ENCODE measurements around the gene RAC3.

RAC3 gene

GRCh38 chr17:82046903-82047302, 15.4 kb downstream of the RAC3 start:
- no peak for DNase-seq (ENCODE audit: low read depth, low spot score)
- no peak overlapping the region for H3K4me3 ChIP-seq (ENCODE audit: insufficient read length, low read depth)
- TF ChIP-seq YY1 (IDR thresholded peaks at IDR 0.05; ENCODE audit: insufficient read depth, insufficient read length) (no peak), ZNF274 (IDR thresholded peaks at IDR 0.05; ENCODE audit: low read depth, low read length) (no peak), SUZ12 (IDR thresholded peaks at IDR 0.05; ENCODE audit: extremely low read depth, insufficient read depth, insufficient read length) (no peak)
- H3K36me3 ChIP-seq (ENCODE audit: insufficient read depth, insufficient read length, low read length): peaks cover 42% of the 10 kb centered on the region
- no peaks in the 10 kb centered on the region for H3K9me3 ChIP-seq (ENCODE audit: insufficient read depth, low read length)
- H3K9ac ChIP-seq (ENCODE audit: insufficient read length, low read depth): no peak overlapping the region
- peaks cover 31% of the 10 kb centered on the region for H3K4me1 ChIP-seq (ENCODE audit: insufficient read depth, insufficient read length)
- peaks cover 6% of the 10 kb centered on the region for H3K27me3 ChIP-seq (ENCODE audit: insufficient read depth, insufficient read length)

- Histone ChIP-seq H3K9ac (ENCODE audit: insufficient read length, low read depth) (peak overlapping the region; percentile 36), H3K36me3 (ENCODE audit: insufficient read depth, insufficient read length, low read length) (peaks cover 42% of the 10 kb centered on the region), H3K9me3 (ENCODE audit: insufficient read depth, low read length) (no peaks in the 10 kb centered on the region), H3K4me3 (ENCODE audit: insufficient read length, low read depth) (no peak overlapping the region), H3K4me1 (ENCODE audit: insufficient read depth, insufficient read length) (peaks cover 30% of the 10 kb centered on the region), H3K27me3 (ENCODE audit: insufficient read depth, insufficient read length) (peaks cover 5% of the 10 kb centered on the region)
- TF ChIP-seq SUZ12 (IDR thresholded peaks at IDR 0.05; ENCODE audit: extremely low read depth, insufficient read depth, insufficient read length) (no peak), ZNF274 (IDR thresholded peaks at IDR 0.05; ENCODE audit: low read depth, low read length) (no peak), YY1 (IDR thresholded peaks at IDR 0.05; ENCODE audit: insufficient read depth, insufficient read length) (no peak)
- DNase-seq (ENCODE audit: low read depth, low spot score): no peak
These were observed 15.9 kb downstream of the RAC3 start for GRCh38 chr17:82047379-82047778.

GRCh38 chr17:82047914-82048570, 16.6 kb downstream of the RAC3 start:
- Histone ChIP-seq H3K27me3 (ENCODE audit: insufficient read depth, insufficient read length) (peaks cover 3% of the 10 kb centered on the region), H3K9me3 (ENCODE audit: insufficient read depth, low read length) (no peaks in the 10 kb centered on the region), H3K4me3 (ENCODE audit: insufficient read length, low read depth) (no peak overlapping the region), H3K9ac (ENCODE audit: insufficient read length, low read depth) (no peak overlapping the region), H3K4me1 (ENCODE audit: insufficient read depth, insufficient read length) (peaks cover 24% of the 10 kb centered on the region), H3K36me3 (ENCODE audit: insufficient read depth, insufficient read length, low read length) (peaks cover 44% of the 10 kb centered on the region)
- no peak for DNase-seq (ENCODE audit: low read depth, low spot score)
- no peak for TF ChIP-seq YY1 (IDR thresholded peaks at IDR 0.05; ENCODE audit: insufficient read depth, insufficient read length)
- TF ChIP-seq ZNF274 (IDR thresholded peaks at IDR 0.05; ENCODE audit: low read depth, low read length): no peak
- no peak for TF ChIP-seq SUZ12 (IDR thresholded peaks at IDR 0.05; ENCODE audit: extremely low read depth, insufficient read depth, insufficient read length)

GRCh38 chr17:82048571-82048971, 17.1 kb downstream of the RAC3 start:
- no peak for TF ChIP-seq SUZ12 (IDR thresholded peaks at IDR 0.05; ENCODE audit: extremely low read depth, insufficient read depth, insufficient read length)
- no peak for TF ChIP-seq YY1 (IDR thresholded peaks at IDR 0.05; ENCODE audit: insufficient read depth, insufficient read length)
- no peak for TF ChIP-seq ZNF274 (IDR thresholded peaks at IDR 0.05; ENCODE audit: low read depth, low read length)
- H3K9ac ChIP-seq (ENCODE audit: insufficient read length, low read depth): no peak overlapping the region
- peaks cover 49% of the 10 kb centered on the region for H3K36me3 ChIP-seq (ENCODE audit: insufficient read depth, insufficient read length, low read length)

GRCh38 chr17:82049106-82049505, 17.6 kb downstream of the RAC3 start:
- TF ChIP-seq SUZ12 (IDR thresholded peaks at IDR 0.05; ENCODE audit: extremely low read depth, insufficient read depth, insufficient read length) (no peak), YY1 (IDR thresholded peaks at IDR 0.05; ENCODE audit: insufficient read depth, insufficient read length) (no peak)
- Histone ChIP-seq H3K4me3 (ENCODE audit: insufficient read length, low read depth) (no peak overlapping the region), H3K36me3 (ENCODE audit: insufficient read depth, insufficient read length, low read length) (peaks cover 54% of the 10 kb centered on the region), H3K9ac (ENCODE audit: insufficient read length, low read depth) (no peak overlapping the region), H3K27me3 (ENCODE audit: insufficient read depth, insufficient read length) (peaks cover 3% of the 10 kb centered on the region), H3K4me1 (ENCODE audit: insufficient read depth, insufficient read length) (peaks cover 20% of the 10 kb centered on the region), H3K9me3 (ENCODE audit: insufficient read depth, low read length) (no peaks in the 10 kb centered on the region)
- no peak for DNase-seq (ENCODE audit: low read depth, low spot score)

More at GRCh38 chr17:82048571-82048971, 17.1 kb downstream of the RAC3 start:
- no peak for DNase-seq (ENCODE audit: low read depth, low spot score)
- Histone ChIP-seq H3K4me3 (ENCODE audit: insufficient read length, low read depth) (no peak overlapping the region), H3K4me1 (ENCODE audit: insufficient read depth, insufficient read length) (peaks cover 24% of the 10 kb centered on the region), H3K9me3 (ENCODE audit: insufficient read depth, low read length) (no peaks in the 10 kb centered on the region), H3K27me3 (ENCODE audit: insufficient read depth, insufficient read length) (peaks cover 3% of the 10 kb centered on the region)

GRCh38 chr17:82049521-82049971, 18.1 kb downstream of the RAC3 start:
- H3K36me3 ChIP-seq (ENCODE audit: insufficient read depth, insufficient read length, low read length): peaks cover 59% of the 10 kb centered on the region

GRCh38 chr17:82050152-82050760, 18.8 kb downstream of the RAC3 start:
- H3K9ac ChIP-seq (ENCODE audit: insufficient read length, low read depth): peak overlapping the region; percentile 96
- H3K4me3 ChIP-seq (ENCODE audit: insufficient read length, low read depth): peak overlapping the region; percentile 97
- H3K4me1 ChIP-seq (ENCODE audit: insufficient read depth, insufficient read length): peaks cover 24% of the 10 kb centered on the region
- H3K36me3 ChIP-seq (ENCODE audit: insufficient read depth, insufficient read length, low read length): peaks cover 66% of the 10 kb centered on the region
- no peaks in the 10 kb centered on the region for H3K9me3 ChIP-seq (ENCODE audit: insufficient read depth, low read length)
- no peak for DNase-seq (ENCODE audit: low read depth, low spot score)
- H3K27me3 ChIP-seq (ENCODE audit: insufficient read depth, insufficient read length): peaks cover 3% of the 10 kb centered on the region
- no peak for TF ChIP-seq SUZ12 (IDR thresholded peaks at IDR 0.05; ENCODE audit: extremely low read depth, insufficient read depth, insufficient read length)
- TF ChIP-seq YY1 (IDR thresholded peaks at IDR 0.05; ENCODE audit: insufficient read depth, insufficient read length): no peak
- no peak for TF ChIP-seq ZNF274 (IDR thresholded peaks at IDR 0.05; ENCODE audit: low read depth, low read length)

More at GRCh38 chr17:82049521-82049971, 18.1 kb downstream of the RAC3 start:
- peaks cover 20% of the 10 kb centered on the region for H3K4me1 ChIP-seq (ENCODE audit: insufficient read depth, insufficient read length)
- H3K9me3 ChIP-seq (ENCODE audit: insufficient read depth, low read length): no peaks in the 10 kb centered on the region
- H3K9ac ChIP-seq (ENCODE audit: insufficient read length, low read depth): no peak overlapping the region
- TF ChIP-seq SUZ12 (IDR thresholded peaks at IDR 0.05; ENCODE audit: extremely low read depth, insufficient read depth, insufficient read length) (no peak), YY1 (IDR thresholded peaks at IDR 0.05; ENCODE audit: insufficient read depth, insufficient read length) (no peak), ZNF274 (IDR thresholded peaks at IDR 0.05; ENCODE audit: low read depth, low read length) (no peak)
- DNase-seq (ENCODE audit: low read depth, low spot score): no peak
- H3K27me3 ChIP-seq (ENCODE audit: insufficient read depth, insufficient read length): peaks cover 3% of the 10 kb centered on the region
- H3K4me3 ChIP-seq (ENCODE audit: insufficient read length, low read depth): no peak overlapping the region
